PC-3 (cell line): ENCODE data around the gene S100B.

Experiments used
- CTCF ChIP-seq: fragments of 300-600 bp; sonication (generic); conservative IDR thresholded peaks from 2 replicates; pipeline ENCODE4 v1.5.1; 2017; ENCODE audit warnings: antibody characterized with exemption, low read depth, mild to moderate bottlenecking, low read length
- EZH2 ChIP-seq: fragments of 300-600 bp; sonication (generic); IDR thresholded peaks from one replicate; pipeline ENCODE4 v1.6.1; 2017; ENCODE audit warnings: antibody characterized with exemption, mild to moderate bottlenecking, low read length; ENCODE audit not compliant: unreplicated experiment

- no peak for TF ChIP-seq EZH2
- no peak for TF ChIP-seq CTCF
These were observed 14.0 kb upstream of the S100B start for GRCh38 chr21:46618738-46619379.
